Sigmoid colon (tissue), 7 donors: ENCODE measurements around the gene EIF2A. TPM values are rescaled to one million over a fixed set of nuclear protein-coding genes. Genes with fewer than 3 reads are reported as not detected.
A peak's percentile ranks its signal among the peaks of the same experiment; 100 is the strongest.

Experiments used
- DNase-seq: peaks from one replicate; pipeline ENCODE4 v3.0.0-alpha.2; 2019
- H3K27ac ChIP-seq, 4 donors: fragments of 200-600 bp; sonication (generic); one replicate each; pipeline ENCODE4 v1.5.1; 2016 to 2019; ENCODE audit warnings: mild to moderate bottlenecking in 1 of 4
- H3K27me3 ChIP-seq, 3 donors: fragments of 200-600 bp; sonication (generic); one replicate each; pipeline ENCODE4 v1.5.1; 2019; ENCODE audit warnings: mild to moderate bottlenecking in 1 of 3
- H3K36me3 ChIP-seq, 4 donors: fragments of 200-600 bp; sonication (generic); one replicate each; pipeline ENCODE4 v1.5.1; 2016 to 2019
- H3K4me1 ChIP-seq, 4 donors: fragments of 200-600 bp; sonication (generic); one replicate each; pipeline ENCODE4 v1.5.1; 2017 to 2019
- H3K4me3 ChIP-seq, 4 donors: fragments of 200-600 bp; sonication (generic); one replicate each; pipeline ENCODE4 v1.5.1; 2017 to 2019; ENCODE audit warnings: mild to moderate bottlenecking in 2 of 4, moderate library complexity in 1 of 4
- H3K9me3 ChIP-seq, 4 donors: fragments of 200-600 bp in 3 of 4; sonication (generic) in 3 of 4; one replicate each; pipeline versions ENCODE4 v1.5.1 to v1.6.1; 2013 to 2019
- EP300 ChIP-seq, 4 donors: sonication (generic); formaldehyde crosslinking; IDR thresholded peaks; one replicate each; pipeline ENCODE4 v1.6.1; 2017; ENCODE audit warnings: antibody characterized with exemption in 4 of 4
- POLR2A ChIP-seq, 2 donors: fragments of 450-650 bp; IDR thresholded peaks; one replicate each; pipeline ENCODE4 v1.6.1; 2016; ENCODE audit warnings: antibody characterized with exemption in 2 of 2, mild to moderate bottlenecking in 2 of 2, moderate library complexity in 2 of 2
- POLR2AphosphoS5 ChIP-seq, 4 donors: sonication (generic); formaldehyde crosslinking; IDR thresholded peaks; one replicate each; pipeline ENCODE4 v1.6.1; 2017; ENCODE audit warnings: antibody characterized with exemption in 4 of 4
- WGBS, 2 donors: extraction: QIAGEN DNeasy Blood & Tissue Kit; methylation state at CpG; one replicate each; pipeline ENCODE4 v1.1.7; 2013; 5-methylcytosine and 5-hydroxymethylcytosine counted together
- intact Hi-C: fragments of 100-400 bp; cut with DNase I; formaldehyde crosslinking; loops from one replicate; pipeline ENCODE4 v1.15.1; 2023
- polyA plus RNA-seq, 3 donors: library from polyadenylated mRNA; stranded (reverse); fragments of 200-250 nt; gene quantifications; one replicate each; pipeline ENCODE4 v1.2.3, GENCODE V29; 2013
- total RNA-seq, 4 donors: library from RNA; depleted of rRNA; stranded (reverse); fragments of >200 nt; gene quantifications; one replicate each; pipeline ENCODE4 v1.1.0, GENCODE V29; 2016
- TF ChIP-seq, protein P1 (sequence below), 4 experiments: fragments of 450-650 bp in 3 of 4; fragments of 200-600 bp in 1 of 4; IDR thresholded peaks; one replicate each; pipeline ENCODE4 v1.5.1; 2016 to 2019; ENCODE audit warnings: antibody characterized with exemption in 4 of 4, mild to moderate bottlenecking in 3 of 4, moderate library complexity in 2 of 4
- donor health status: healthy with polysubstance abuse.
- donor health status: Bipolar disorder and iron deficiency.
- donor health status: healthy.

EIF2A gene
- total and polyA plus RNA-seq, 7 donors: 49.3 to 228 (median 147) TPM

DNA sequence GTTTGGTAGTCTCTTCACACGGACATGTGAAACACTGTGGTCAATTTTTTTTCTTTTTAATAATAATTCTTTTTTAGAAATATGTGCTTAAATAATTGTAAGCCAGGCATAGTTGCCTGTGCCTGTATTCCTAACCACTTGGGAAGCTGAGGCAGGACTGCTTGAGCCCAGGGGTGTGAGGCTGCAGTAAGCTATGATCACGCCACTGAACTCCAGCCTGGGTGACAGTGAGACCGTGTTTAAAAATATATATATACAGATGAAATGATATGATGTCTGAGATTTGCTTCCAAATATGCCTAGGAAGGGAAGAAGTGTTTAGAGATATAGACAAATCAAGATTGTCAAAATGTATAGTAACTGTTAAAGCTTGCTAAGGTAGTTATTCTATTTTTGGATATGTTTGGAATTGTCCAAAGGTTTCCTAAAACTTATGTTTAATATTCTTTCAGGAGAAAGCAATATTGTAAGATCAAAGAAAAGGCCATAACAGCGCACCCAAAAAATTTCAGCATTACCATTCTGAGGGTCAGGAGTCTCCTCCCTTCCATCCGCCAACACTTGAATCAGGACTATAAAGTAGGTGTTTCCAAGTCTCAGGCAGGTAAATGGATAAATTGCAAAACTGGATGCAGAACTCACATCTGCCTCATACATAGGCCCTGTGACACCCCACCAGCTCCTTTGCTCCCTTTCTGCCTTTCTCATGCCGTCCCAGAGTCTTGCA, 56.0 kb downstream of the EIF2A start:
- Histone ChIP-seq H3K27me3 (no peaks in the 10 kb centered on the region), H3K27ac (peak overlapping the region; percentile 95 to 98 (median 97)), H3K36me3 (no peaks in the 10 kb centered on the region), H3K4me3 (peak overlapping the region; percentile 71 to 85 (median 78)), H3K4me1 (peaks cover 0 to 41% (median 39%) of the 10 kb centered on the region in 4 donors), H3K9me3 (no peaks in the 10 kb centered on the region)
- TF ChIP-seq EP300 (IDR thresholded peaks at IDR 0.05): no peak
- TF ChIP-seq, protein P1, sequence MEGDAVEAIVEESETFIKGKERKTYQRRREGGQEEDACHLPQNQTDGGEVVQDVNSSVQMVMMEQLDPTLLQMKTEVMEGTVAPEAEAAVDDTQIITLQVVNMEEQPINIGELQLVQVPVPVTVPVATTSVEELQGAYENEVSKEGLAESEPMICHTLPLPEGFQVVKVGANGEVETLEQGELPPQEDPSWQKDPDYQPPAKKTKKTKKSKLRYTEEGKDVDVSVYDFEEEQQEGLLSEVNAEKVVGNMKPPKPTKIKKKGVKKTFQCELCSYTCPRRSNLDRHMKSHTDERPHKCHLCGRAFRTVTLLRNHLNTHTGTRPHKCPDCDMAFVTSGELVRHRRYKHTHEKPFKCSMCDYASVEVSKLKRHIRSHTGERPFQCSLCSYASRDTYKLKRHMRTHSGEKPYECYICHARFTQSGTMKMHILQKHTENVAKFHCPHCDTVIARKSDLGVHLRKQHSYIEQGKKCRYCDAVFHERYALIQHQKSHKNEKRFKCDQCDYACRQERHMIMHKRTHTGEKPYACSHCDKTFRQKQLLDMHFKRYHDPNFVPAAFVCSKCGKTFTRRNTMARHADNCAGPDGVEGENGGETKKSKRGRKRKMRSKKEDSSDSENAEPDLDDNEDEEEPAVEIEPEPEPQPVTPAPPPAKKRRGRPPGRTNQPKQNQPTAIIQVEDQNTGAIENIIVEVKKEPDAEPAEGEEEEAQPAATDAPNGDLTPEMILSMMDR (IDR thresholded peaks at IDR 0.05): no peak
- no peak for TF ChIP-seq POLR2A (IDR thresholded peaks at IDR 0.05)
- no peak for TF ChIP-seq POLR2AphosphoS5 (IDR thresholded peaks at IDR 0.05)
- WGBS, 2 donors: 32 to 41% methylated on average over 6 of the region's 6 CpGs
- intact Hi-C loops: loop anchor here (2.0 to 5.0 kb wide), 4 partner anchors 56 to 195 kb away; partner anchors contain the start of genes EIF2A, ERICH6, SERP1 and SIAH2
- DNase-seq: no peak

DNA sequence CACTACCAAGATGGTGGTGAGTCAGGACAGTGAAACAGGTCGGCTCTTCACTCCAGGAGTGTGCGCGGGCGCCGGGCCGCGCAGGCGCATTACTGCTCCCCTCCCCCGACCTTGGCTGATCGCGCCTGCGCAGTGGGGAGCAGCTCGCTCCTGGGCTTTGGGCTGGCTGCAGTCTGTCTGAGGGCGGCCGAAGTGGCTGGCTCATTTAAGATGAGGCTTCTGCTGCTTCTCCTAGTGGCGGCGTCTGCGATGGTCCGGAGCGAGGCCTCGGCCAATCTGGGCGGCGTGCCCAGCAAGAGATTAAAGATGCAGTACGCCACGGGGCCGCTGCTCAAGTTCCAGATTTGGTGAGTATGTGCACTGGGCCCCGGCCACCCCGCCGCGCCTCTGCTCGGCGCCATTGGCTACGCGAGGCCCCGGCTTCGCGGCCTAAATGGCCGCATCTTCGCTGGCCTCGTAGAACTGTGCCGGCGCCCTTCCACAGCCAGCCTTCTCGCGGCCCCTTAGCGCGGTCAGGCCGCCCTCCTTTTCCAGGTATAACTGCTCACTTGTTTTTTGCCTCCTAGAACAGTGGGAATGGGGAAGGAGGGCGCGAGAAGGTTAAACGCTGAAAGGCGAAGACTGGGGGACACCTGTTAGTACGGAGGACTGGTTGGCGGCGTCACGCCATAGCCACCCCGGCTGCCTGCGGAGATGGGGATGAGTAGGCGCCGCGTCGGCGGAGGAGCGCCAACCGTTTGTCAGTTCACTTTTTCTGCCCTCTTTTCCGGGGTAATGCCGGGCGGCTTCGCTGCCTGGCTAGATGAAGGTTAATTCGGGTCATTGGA, 56.8 kb downstream of the EIF2A start, which contains the start of gene SELENOT:
Gene SELENOT, plus strand, starts transcription at position 169 of the 827 bp plus-strand sequence. Its CDS starts 42 bp downstream, at position 211.
- Histone ChIP-seq H3K4me1 (peaks cover 0 to 47% (median 45%) of the 10 kb centered on the region in 4 donors), H3K4me3 (peak within 1 kb of the TSS; percentile 71 to 85 (median 78)), H3K27ac (peak within 1 kb of the TSS; percentile 95 to 98 (median 97)), H3K9me3 (no peaks in the 10 kb centered on the region), H3K36me3 (no peaks in the 10 kb centered on the region), H3K27me3 (no peaks in the 10 kb centered on the region)
- peak; percentile 97 for DNase-seq
- TF ChIP-seq, protein P1 (IDR thresholded peaks at IDR 0.05): peak in 3 of 4 experiments; percentile 19 to 33 (median 30)
- no peak for TF ChIP-seq EP300 (IDR thresholded peaks at IDR 0.05)
- TF ChIP-seq POLR2AphosphoS5 (IDR thresholded peaks at IDR 0.05): peak; percentile 94 to 98 (median 96)
- TF ChIP-seq POLR2A (IDR thresholded peaks at IDR 0.05): peak; percentile 94
- intact Hi-C loops: loop anchor here (2.0 to 5.0 kb wide), 4 partner anchors 57 to 196 kb away; partner anchors contain the start of genes EIF2A, ERICH6, SERP1 and SIAH2
- 0% methylated on average over 69 of the region's 69 CpGs for WGBS, 2 donors

DNA sequence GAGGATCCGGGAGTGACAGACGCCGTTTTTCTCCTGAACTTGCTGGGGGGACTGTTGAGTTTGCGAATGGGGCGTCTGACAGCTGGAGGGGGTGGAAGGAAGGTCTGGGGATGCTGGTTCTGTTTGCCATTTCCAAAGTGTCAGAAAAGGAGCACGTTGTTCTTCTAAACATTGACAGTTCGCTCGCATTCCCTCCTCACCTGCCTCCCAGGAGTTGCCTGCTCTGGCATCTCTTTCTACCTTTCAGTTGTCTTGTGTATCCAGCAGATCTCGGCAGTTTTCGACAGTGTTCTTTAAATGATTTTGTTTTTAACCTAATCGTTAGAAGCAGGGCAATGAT, 57.4 kb downstream of the EIF2A start:
- 1% methylated on average over 11 of the region's 11 CpGs for WGBS, 2 donors
- intact Hi-C loops: loop anchor here (2.0 to 5.0 kb wide), 4 partner anchors 57 to 197 kb away; partner anchors contain the start of genes EIF2A, ERICH6, SERP1 and SIAH2

DNA sequence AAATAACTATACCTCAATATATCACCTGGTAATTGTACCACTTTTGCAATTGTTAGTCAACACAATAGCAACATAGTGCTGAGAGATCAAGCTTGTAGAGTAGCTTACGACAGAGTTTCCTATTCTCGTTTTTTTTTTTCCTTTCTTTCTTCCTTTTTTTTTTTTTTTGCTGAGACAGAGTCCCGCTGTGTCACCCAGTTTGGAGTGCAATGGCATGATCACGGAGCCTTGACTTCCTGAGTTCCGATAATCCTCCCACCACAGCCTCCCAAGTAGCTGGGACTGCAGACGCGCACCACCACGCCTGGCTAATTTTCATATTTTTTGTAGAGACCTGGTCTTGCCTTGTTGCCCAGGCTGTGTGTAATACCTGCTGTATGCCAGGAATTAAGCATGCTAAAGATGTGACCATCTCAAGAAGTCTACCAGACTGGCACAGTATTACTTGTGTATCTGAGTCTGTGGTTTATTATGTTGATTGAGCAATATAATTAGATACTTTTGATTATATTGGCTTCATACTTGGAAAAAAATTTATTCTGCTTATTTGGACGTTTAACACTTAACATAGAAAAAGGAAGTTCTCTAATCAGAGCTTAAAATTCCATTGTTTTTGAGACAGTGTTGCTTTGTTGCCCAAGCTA, 59.5 kb downstream of the EIF2A start:
- no peak for DNase-seq
- 57 to 77% methylated on average over 9 of the region's 9 CpGs for WGBS, 2 donors
- Histone ChIP-seq H3K27me3 (no peaks in the 10 kb centered on the region), H3K9me3 (no peaks in the 10 kb centered on the region), H3K4me1 (peaks cover 0 to 66% (median 47%) of the 10 kb centered on the region in 4 donors), H3K4me3 (no peak overlapping the region), H3K36me3 (no peaks in the 10 kb centered on the region), H3K27ac (peak overlapping the region in 3 of 4 donors; percentile 27 to 98 (median 95))
- intact Hi-C loops: no loop called here
- TF ChIP-seq EP300 (IDR thresholded peaks at IDR 0.05): no peak
- TF ChIP-seq POLR2AphosphoS5 (IDR thresholded peaks at IDR 0.05): no peak
- TF ChIP-seq POLR2A (IDR thresholded peaks at IDR 0.05): no peak
- TF ChIP-seq, protein P1 (IDR thresholded peaks at IDR 0.05): no peak

More for the DNA sequence above, 57.4 kb downstream of the EIF2A start:
- H3K36me3 ChIP-seq: no peaks in the 10 kb centered on the region
- DNase-seq: no peak
- peaks cover 0 to 52% (median 45%) of the 10 kb centered on the region in 4 donors for H3K4me1 ChIP-seq
- H3K27me3 ChIP-seq: no peaks in the 10 kb centered on the region
- H3K27ac ChIP-seq: peak overlapping the region; percentile 95 to 98 (median 97)
- H3K9me3 ChIP-seq: no peaks in the 10 kb centered on the region
- H3K4me3 ChIP-seq: peak overlapping the region; percentile 71 to 85 (median 78)
- TF ChIP-seq POLR2AphosphoS5 (IDR thresholded peaks at IDR 0.05) (no peak), POLR2A (IDR thresholded peaks at IDR 0.05) (no peak), EP300 (IDR thresholded peaks at IDR 0.05) (no peak)
- TF ChIP-seq, protein P1 (IDR thresholded peaks at IDR 0.05): no peak
